Body of pancreas (tissue), 4 donors: Measurements from ENCODE around the gene KNCN. TPM values are rescaled to one million over a fixed set of nuclear protein-coding genes. Genes with fewer than 3 reads are reported as not detected.

ENCODE experiments used
- ATAC-seq: fragments of 150-250 bp; one replicate; pipeline ENCODE4 v1.9.1; 2016
- DNase-seq, 4 donors: peaks; one replicate each; pipeline ENCODE4 v3.0.0-alpha.2; 2019
- H3K27ac ChIP-seq, 4 donors: fragments of 200-600 bp; sonication (generic); 1 replicate in 3 of 4; 2 replicates in 1 of 4; pipeline versions ENCODE4 v1.5.1 to v1.6.1; 2016 to 2019; ENCODE audit warnings: mild to moderate bottlenecking in 1 of 4, mixed read lengths in 1 of 4, moderate library complexity in 1 of 4
- H3K27me3 ChIP-seq, 2 donors: fragments of 200-600 bp; sonication (generic); one replicate each; pipeline ENCODE4 v1.6.0; 2016; ENCODE audit warnings: mild to moderate bottlenecking in 1 of 2
- H3K36me3 ChIP-seq, 2 donors: fragments of 200-600 bp; sonication (generic); replicated peaks in 1 of 2; 2 replicates each; pipeline ENCODE4 v1.5.1; 2016; ENCODE audit warnings: low read depth in 2 of 2; ENCODE audit not compliant: insufficient read depth in 1 of 2
- H3K4me1 ChIP-seq: fragments of 200-600 bp; sonication (generic); one replicate; pipeline ENCODE4 v1.6.0; 2016
- H3K4me3 ChIP-seq, 2 donors: fragments of 200-600 bp; sonication (generic); 1 replicate in 1 of 2; 2 replicates in 1 of 2; pipeline ENCODE4 v1.5.1; 2016 to 2019
- H3K9me3 ChIP-seq, 3 donors: fragments of 200-600 bp; sonication (generic); 1 replicate in 2 of 3; 2 replicates in 1 of 3; pipeline ENCODE4 v1.5.1; 2016
- CTCF ChIP-seq, 7 experiments: fragments of 450-650 bp in 4 of 7; fragments of 200-600 bp in 3 of 7; sonication (generic) in 3 of 7; IDR thresholded peaks; one replicate each; pipeline ENCODE4 v1.5.1; 2016 to 2019; ENCODE audit warnings: antibody characterized with exemption in 7 of 7
- POLR2A ChIP-seq, 3 donors: fragments of 450-650 bp; IDR thresholded peaks; one replicate each; pipeline ENCODE4 v1.6.1; 2016; ENCODE audit warnings: antibody characterized with exemption in 3 of 3, mild to moderate bottlenecking in 2 of 3
- WGBS, 2 donors: methylation state at CpG; one replicate each; pipeline ENCODE4 v1.1.5; 2017; 5-methylcytosine and 5-hydroxymethylcytosine counted together
- intact Hi-C: fragments of 100-400 bp; cut with DNase I; formaldehyde crosslinking; loops from one replicate; pipeline ENCODE4 v1.15.1; 2023
- total RNA-seq, 2 donors: library from RNA; depleted of rRNA; stranded (reverse); fragments of >200 nt; gene quantifications; one replicate each; pipeline ENCODE4 v1.1.0, GENCODE V29; 2016

Gene KNCN
- total RNA-seq, 2 donors from 2014 or later: not detected

DNA sequence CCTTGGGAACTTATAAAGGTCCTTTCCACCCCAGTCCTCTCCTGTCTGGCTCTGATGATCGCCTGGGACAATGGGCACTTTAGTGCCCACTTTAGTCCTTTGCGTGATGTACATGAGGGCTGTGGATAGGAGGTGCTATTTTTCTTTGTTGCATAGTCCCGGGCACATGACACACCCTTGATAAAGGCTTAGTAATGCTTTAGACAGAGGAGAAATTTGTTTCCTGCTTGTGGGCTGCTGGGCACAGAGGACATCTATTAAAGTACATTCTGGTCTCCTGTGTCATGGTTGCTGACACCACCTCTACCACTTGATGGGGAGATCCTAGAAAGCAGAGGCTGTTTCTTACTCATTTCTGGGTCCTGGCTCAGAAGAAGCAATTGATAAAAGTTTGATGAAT, 5.4 kb upstream of the KNCN start:
- Histone ChIP-seq H3K9me3 (no peaks in the 10 kb centered on the region), H3K4me1 (peaks cover 6% of the 10 kb centered on the region), H3K27ac (peak overlapping the region in 2 of 4 donors; percentile 36 to 49), H3K36me3 (peaks cover 19 to 25% of the 10 kb centered on the region in 2 donors), H3K4me3 (no peak overlapping the region), H3K27me3 (no peaks in the 10 kb centered on the region)
- ATAC-seq: peak; percentile 78
- no peak for TF ChIP-seq CTCF (IDR thresholded peaks at IDR 0.05)
- TF ChIP-seq POLR2A (IDR thresholded peaks at IDR 0.05): no peak
- DNase-seq: peak in 2 of 4 donors; percentile 21 to 51
- intact Hi-C loops: no loop called here
- 41 to 49% methylated on average over 3 of the region's 3 CpGs for WGBS, 2 donors

DNA sequence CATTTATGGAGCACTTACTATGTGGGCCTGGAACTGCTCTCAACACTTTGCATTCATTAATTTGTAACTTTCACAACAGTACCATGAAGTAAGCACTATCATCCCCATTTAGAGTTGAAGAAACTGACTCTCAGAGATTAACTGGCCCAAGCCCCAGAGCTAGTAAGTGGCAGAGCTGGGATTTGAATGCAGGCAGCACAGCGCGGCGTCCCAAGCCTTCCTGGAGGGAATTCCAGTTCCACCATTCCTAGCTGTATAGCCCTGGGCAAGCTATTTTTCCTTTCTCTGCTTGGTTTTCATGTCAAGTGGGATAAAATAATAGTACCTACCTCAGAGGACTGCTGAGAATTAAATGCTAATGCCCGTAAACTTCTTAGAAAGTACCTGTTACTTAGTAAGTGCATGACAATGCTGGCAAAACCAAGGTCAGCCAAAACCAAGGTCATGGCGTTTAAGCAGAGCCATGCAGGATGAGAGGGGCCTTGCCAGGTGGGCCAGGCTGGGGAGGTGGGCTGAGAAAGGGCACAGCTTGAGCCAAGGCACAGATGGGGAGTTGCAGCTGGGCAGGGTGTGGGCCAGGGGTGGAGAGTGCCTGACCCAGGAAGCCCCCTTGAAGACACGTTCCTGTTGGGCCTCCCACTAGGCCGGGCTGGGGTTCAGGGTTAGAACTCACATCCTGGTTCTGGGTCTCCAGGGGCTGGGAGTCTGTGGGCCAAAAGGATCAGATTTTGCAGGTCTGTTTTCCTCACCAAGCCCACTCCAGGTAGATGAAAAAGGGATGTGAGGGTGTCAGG, 4.6 kb upstream of the KNCN start:
- TF ChIP-seq CTCF (IDR thresholded peaks at IDR 0.05) (no peak), POLR2A (IDR thresholded peaks at IDR 0.05) (no peak)
- 64 to 71% methylated on average over 7 of the region's 7 CpGs for WGBS, 2 donors
- ATAC-seq (no peak), DNase-seq (no peak)
- peaks cover 6% of the 10 kb centered on the region for H3K4me1 ChIP-seq
- no peak overlapping the region for H3K4me3 ChIP-seq
- intact Hi-C loops: no loop called here
- H3K27me3 ChIP-seq: no peaks in the 10 kb centered on the region
- H3K27ac ChIP-seq: peak overlapping the region in 1 of 4 donors; percentile 49
- H3K36me3 ChIP-seq: peaks cover 11 to 19% of the 10 kb centered on the region in 2 donors
- no peaks in the 10 kb centered on the region for H3K9me3 ChIP-seq

- Histone ChIP-seq H3K27me3 (no peaks in the 10 kb centered on the region), H3K4me1 (peaks cover 6% of the 10 kb centered on the region), H3K4me3 (no peak overlapping the region), H3K27ac (no peak overlapping the region), H3K36me3 (peaks cover 0 to 8% of the 10 kb centered on the region in 2 donors), H3K9me3 (no peaks in the 10 kb centered on the region)
- DNase-seq (no peak), ATAC-seq (no peak)
- 65 to 77% methylated on average over 6 to 10 of the region's 12 CpGs for WGBS, 2 donors
- TF ChIP-seq POLR2A (IDR thresholded peaks at IDR 0.05) (no peak), CTCF (IDR thresholded peaks at IDR 0.05) (no peak)
- intact Hi-C loops: no loop called here
Observed at GRCh38 chr1:46554597-46555381, 3.3 kb upstream of the KNCN start.

DNA sequence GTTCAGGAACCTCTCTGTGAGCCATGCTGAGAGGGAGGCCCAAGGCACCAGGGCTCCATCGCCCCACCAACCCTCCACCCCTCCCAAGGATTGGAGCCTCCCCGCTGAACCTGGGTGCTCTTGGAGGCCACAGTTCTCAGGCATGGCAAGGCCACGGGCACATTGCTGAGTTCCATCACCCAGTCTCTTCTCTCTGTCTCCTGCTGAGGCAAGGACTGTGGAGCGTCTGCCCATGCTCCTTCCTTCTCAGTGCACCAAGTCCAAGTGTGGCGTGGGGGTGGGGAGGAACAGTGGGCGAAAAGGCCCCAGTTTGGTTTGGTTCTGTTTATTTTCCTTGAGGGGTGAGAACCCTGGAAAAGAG, 2.8 kb upstream of the KNCN start:
- H3K4me3 ChIP-seq: no peak overlapping the region
- H3K4me1 ChIP-seq: peaks cover 6% of the 10 kb centered on the region
- DNase-seq (no peak), ATAC-seq (no peak)
- 86 to 87% methylated on average over 3 to 6 of the region's 6 CpGs for WGBS, 2 donors
- TF ChIP-seq CTCF (IDR thresholded peaks at IDR 0.05) (no peak), POLR2A (IDR thresholded peaks at IDR 0.05) (no peak)
- peaks cover 0 to 5% of the 10 kb centered on the region in 2 donors for H3K36me3 ChIP-seq
- intact Hi-C loops: no loop called here
- no peaks in the 10 kb centered on the region for H3K9me3 ChIP-seq
- no peak overlapping the region for H3K27ac ChIP-seq
- no peaks in the 10 kb centered on the region for H3K27me3 ChIP-seq
